GM18951 (cell line): Measurements from ENCODE around the gene DNAJB1.
"Not testable (repeated sequence)": the region's sequence is repeated elsewhere in the genome, so short reads cannot be mapped to it uniquely, and the experiment has no call there.

ENCODE experiments used
- POLR2A ChIP-seq: IDR thresholded peaks from 4 replicates; pipeline ENCODE4 v1.6.1; 2011; ENCODE audit warnings: mild to moderate bottlenecking; ENCODE audit not compliant: insufficient read length, insufficient read depth; ENCODE audit errors: extremely low read depth
- in situ Hi-C: fragments of 300-500 bp; cut with MboI; formaldehyde crosslinking; loops from one replicate; pipeline ENCODE4 v1.12.0; 2022; ENCODE audit warnings: low sequenced_read_pairs, mixed read lengths, inconsistent platforms; ENCODE audit not compliant: unreplicated experiment

Gene DNAJB1

DNA sequence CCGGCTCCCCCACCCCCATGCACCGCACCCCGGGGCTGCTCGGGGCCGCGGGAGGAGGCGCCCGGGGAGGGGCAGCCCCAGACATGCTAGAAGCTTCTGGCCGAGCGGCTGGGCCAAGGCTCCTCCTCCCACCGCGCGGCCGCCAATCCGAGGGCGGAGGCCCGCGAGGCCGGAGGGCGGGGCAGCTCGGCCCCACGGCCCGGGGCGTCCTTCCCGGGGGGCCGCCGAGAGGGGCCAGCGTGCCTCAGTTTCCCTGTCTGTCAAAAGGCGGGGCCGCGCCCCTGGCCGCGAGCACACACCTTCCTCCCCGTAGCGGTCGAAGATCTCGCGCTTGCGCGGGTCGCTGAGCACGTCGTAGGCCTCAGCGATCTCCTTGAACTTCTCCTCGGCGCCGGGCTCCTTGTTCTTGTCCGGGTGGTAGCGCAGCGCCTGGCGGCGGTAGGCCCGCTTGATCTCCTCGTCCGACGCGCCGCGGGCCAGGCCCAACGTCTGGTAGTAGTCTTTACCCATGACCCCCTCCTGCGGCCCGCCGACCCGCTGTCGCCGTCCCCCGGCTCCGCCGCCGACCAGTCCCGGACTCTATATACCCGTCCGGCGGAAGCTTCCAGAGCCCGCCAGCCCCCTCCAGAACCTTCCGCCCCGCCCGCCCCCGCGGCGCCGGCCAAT lies at the start of gene DNAJB1:
DNAJB1 (minus strand) TSS at position 558 of the 666 bp plus-strand sequence; CDS start at position 510, 48 bp downstream.
- in situ Hi-C loops = no loop called here

DNA sequence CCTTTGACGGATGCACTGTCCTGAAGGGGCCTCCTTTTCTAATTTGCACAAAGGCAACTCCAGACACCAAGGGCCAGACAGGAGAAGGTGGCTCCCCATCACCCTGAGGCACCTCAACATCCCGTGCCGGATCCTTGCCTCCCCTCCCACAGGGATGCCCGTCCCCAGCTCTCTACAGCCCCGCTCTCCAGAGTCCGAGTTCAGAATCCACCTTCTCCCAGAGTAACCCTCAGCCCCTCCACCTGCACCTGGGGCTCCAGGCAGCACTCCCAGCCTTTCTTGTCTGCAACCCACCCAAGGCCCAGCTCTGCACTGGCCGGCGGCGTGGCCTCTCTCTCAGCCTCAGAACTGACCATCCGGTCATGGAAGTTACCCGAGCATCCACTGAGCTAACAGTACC lies 48.9 kb upstream of the DNAJB1 start:
- in situ Hi-C loops = no loop called here
- TF ChIP-seq POLR2A = no peak

More for the DNA sequence above, at the start of gene DNAJB1:
- peak; percentile 95 for TF ChIP-seq POLR2A

DNA sequence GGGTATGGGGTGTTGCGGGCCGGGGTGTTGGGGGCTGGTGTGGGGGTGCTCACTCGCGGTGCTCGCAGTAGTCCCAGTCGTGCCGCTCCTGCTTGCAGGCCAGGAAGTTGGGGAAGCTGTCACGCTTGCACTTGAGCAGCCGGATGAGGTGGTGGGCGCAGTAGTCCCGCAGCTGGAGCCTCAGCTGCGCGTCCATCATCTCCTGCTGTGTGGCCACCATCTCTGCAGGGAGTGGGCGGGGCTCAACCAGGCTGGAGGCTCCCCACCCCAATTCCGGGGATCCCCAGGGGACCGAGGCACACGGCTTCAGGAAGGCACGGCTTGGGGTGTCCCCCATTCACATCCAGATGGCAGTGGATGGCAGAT lies 48.5 kb upstream of the DNAJB1 start:
- in situ Hi-C loops = no loop called here
- no peak for TF ChIP-seq POLR2A

DNA sequence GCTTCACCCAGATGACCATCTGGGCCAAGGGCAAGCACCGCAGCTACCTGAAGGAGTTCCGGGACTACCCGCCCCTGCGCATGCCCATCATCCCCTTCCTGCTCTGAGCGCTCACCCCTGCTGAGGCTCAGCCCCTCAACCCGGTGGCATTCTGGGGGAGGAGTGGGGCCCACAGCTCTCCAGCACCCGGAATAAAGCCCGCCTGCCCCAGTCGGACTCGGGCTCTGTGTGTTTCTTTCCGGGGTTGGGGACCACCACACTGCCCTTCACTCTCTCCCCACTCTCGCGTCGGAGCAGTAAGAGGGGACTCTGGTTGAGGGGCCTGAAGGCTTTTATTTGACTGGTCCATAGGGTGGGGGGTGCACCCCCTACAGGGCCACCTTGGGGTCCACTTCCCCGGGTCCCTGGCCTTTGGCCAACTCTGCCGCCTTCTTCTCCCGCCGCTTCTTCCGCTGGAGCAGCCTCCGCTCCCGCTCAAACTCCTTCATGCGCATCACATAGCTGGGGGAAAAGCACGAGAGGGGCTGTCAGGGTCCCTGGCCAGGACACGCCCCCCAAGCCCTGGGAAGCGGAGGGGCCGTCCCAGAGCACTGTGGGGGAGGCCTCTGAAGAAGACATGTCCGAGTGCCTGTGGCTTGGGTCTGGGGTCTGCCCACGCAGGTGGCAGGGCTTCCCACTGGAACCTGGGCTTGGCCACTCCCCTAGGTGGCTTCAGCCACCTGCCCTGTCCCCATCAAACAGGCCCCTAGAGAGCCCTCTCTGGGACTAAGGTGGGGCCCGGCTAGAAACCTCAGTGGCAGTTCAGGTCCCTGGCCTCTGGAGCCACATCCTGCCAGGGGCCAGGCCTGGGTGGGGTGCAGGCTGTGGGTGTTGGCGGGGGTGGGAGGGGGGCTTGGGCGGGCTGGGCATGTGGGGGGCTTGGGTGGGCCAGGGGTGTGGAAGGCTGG lies 47.8 kb upstream of the DNAJB1 start:
- in situ Hi-C loops = no loop called here
- no peak for TF ChIP-seq POLR2A

DNA sequence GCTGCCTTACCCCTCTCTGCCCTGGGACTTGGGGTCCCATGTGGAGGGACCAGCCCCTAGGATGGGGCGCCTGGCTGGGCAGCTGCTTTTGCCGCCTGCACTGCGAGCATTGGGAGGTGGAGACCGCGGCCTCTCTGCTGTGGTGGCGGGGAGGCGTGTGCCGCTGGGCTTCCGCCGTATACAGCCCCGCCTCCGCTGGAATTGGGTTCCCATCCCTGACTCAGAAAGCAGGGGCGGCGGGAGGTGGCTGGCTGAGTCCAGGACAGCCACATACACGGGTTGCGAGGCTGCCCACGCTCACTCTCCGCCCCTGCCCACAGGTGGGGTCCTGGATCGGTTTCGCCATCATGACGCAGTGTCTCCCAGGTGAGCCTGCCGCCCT lies 47.1 kb upstream of the DNAJB1 start:
- in situ Hi-C loops = no loop called here
- TF ChIP-seq POLR2A = peak; percentile 8

DNA sequence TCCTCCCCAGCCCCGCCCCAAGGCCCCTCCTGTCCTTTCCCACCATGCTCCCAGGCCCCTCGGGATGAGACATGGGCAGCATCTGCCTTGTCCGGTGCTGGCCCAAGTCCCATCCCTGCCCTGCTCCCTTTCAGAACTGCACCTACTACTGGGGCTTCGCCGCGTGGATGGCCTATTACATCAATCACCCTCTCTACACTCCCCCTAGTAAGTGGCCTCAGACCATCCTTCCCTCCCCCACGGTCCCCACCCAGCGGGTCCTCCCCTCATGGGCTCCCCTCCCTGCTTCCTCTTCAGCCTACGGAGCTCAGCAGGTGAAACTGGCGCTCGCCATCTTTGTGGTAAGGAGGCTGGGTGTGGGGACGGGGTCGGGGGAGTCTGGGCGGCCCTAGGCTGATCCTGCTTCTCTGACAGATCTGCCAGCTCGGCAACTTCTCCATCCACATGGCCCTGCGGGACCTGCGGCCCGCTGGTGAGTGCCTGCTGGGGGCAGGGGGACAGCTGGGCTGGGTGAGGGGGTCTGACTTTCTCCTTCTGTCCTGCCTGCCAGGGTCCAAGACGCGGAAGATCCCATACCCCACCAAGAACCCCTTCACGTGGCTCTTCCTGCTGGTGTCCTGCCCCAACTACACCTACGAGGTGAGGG lies 46.6 kb upstream of the DNAJB1 start:
- in situ Hi-C loops = not testable (repeated sequence)

DNA sequence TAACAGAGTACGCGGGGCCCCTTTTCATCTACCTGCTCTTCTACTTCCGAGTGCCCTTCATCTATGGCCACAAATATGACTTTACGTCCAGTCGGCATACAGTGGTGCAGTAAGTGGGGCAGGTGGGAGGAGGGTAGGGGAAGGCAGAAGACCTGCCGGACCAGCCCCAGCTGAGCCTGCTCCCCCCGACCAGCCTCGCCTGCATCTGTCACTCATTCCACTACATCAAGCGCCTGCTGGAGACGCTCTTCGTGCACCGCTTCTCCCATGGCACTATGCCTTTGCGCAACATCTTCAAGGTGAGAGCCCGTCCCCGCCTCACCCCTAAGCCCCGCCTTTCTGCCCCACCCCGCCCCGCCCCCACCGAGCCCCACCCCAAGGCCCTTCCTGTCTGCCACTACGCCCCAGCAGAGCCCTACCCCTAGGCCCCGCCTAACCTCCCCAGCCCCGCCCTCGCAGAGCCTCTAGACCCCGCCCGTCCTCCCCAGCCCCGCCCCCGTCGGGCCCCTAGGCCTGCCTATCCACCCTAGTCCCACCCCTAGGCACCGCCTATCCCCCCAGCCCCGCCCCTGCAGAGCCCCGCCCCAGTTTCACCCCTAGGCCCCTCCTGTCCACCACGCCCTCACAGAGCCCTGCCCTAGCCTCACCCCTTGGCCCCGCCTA lies 45.9 kb upstream of the DNAJB1 start:
- in situ Hi-C loops = no loop called here
- TF ChIP-seq POLR2A = no peak

DNA sequence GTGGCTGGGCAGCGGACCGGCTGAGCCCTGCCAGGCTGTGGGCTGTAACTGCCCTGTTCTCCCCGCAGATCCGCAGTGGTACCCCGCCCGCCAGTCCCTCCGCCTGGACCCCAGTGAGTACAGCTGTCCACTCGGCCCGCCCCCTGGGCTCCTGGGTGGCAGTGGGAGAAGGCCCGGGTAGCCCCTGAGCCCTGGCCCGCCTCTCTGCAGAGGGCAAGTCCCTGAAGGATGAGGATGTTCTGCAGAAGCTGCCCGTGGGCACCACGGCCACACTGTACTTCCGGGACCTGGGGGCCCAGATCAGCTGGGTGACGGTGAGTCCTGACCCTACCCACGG lies 45.4 kb upstream of the DNAJB1 start:
- no peak for TF ChIP-seq POLR2A
- in situ Hi-C loops = no loop called here

DNA sequence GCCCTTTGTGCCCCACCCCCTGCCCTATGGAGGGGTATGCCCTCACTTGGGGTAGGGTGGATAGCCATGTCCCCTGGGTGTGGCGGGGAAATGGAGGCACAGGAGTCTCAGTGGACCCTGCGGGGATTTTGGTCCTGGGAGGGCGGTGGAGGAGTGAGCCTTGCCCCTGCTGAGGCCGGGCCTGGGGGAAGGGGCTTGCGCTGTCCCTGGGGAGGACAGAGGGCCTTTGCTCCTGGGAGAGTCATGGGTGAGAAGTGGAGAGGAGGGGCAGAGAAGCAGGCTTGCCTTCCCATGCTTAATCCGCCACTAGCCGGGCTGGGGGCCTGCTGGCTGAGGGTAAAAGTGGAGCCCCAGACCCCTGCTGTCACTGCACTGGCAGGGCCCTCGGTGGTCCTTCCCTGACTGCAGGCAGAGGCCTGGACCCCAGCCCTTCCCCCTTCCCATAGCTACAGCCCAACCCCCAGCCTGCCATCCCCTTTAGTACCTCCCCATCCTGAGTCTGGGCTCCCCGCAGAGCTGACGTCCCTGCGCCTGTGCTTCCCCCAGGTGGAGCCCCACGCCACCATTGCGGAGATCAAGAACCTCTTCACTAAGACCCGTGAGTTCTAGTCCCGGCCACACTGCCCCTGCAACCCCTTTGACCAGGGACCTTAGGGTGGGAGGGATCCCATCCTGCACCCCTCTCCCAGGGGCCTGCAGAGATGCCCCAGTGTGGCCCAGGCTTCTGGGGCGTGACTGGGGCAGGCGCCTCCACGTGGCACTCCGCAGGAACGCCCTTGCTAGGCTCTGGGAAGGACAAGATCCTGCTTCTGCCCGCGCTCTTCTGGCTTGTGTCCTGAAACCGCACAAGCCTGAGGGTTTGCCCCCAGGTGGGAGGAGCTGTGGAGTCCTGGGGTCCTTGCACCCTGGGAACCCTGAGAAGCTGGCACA lies 44.7 kb upstream of the DNAJB1 start:
- in situ Hi-C loops = no loop called here
- no peak for TF ChIP-seq POLR2A

DNA sequence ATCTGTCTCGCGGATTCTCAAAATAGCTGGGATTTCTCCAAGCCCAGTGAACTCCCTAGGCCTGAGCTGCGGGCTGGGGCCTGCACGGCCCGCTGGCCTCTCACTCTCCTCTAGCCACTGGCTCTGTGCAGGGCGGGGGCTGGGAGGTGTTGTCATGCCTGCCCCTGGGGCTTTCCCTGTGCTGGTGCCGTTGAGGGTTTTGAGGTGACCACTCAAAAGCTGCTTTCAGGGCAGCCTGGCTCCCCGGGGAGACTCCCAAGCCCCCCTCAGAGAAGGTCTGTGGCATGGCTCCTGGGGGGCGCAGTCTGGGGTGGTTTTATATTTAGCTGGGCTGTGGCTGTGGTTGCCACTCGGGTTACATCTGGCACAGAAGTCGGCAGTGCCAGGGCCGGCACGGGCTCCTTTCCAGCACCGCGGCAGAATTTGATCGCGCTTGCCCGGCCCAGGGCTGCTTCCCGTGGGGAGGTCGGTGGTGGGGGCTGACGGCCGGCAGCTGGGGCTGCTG lies 43.7 kb upstream of the DNAJB1 start:
- in situ Hi-C loops = no loop called here
- no peak for TF ChIP-seq POLR2A

DNA sequence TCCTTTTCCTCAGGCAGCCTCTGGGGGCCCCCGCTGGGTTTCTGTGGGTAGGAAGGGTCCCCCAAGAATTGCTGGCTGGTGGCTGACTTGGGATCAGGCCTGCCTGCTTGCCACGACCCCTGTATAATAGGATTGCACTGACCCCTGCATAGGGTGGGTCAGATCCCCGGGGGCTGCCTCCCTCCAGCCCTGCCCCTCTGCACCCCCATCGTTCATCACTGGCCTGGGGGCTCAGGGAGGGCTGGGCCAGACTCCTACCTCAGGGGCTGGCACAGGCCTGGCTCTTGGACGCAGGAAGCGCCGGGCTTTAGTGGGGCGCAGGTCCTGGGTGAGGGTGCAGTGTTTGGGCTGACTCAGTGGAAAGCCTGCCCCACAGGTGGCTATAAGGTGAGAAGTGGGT lies 43.1 kb upstream of the DNAJB1 start:
- TF ChIP-seq POLR2A = no peak

DNA sequence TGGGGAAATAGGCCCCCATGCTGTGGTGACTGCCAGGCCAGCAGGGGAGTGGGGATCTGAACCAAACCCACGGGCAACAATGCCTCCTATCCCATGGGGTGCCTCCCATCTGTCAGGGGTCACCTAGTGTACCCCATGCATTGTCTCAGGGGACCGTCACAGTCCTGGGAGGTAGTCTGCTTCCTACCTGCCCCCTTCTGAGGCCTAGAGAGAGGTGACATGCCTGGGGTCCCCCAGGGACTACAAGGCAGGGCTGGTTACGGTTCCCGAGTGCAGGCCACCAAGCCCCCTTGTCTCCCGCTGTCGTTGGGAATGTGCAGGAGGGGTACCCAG lies 42.5 kb upstream of the DNAJB1 start:
- in situ Hi-C loops = no loop called here
- no peak for TF ChIP-seq POLR2A

More for the DNA sequence above, 43.1 kb upstream of the DNAJB1 start:
- in situ Hi-C loops = no loop called here
